ENCODE data around the gene ZC3H4. TPM values are rescaled to one million over a fixed set of nuclear protein-coding genes. Genes with fewer than 3 reads are reported as not detected.

Gene ZC3H4
- total and polyA plus RNA-seq, 2 donors (not counting 3 experiments of a cell fraction or from before 2014, with no cell fraction given) = 6.2 to 63.9 TPM

GRCh38 chr19:47024502-47024901 is 89.1 kb downstream of the ZC3H4 start:
- dilution Hi-C loops (cut with MboI; ENCODE audit: extremely low pct_ligation_motif_present, low sequenced_read_pairs) = no loop called here
- Histone ChIP-seq H3K9ac (replicated peaks; ENCODE audit: extremely low read depth, insufficient read depth, low read length) (no peak overlapping the region), H3K4me3 (replicated peaks in 1 of 3; ENCODE audit: insufficient read depth in 1 of 3, low read depth in 1 of 3, low read length in 3 of 3) (no peak overlapping the region), H3K79me2 (ENCODE audit: control insufficient read depth, insufficient read depth, low read length) (no peaks in the 10 kb centered on the region), H3K36me3 (ENCODE audit: control insufficient read depth in 2 of 2, extremely low read depth in 1 of 2, insufficient read depth in 2 of 2, low read length in 2 of 2) (no peaks in the 10 kb centered on the region), H2AFZ (ENCODE audit: low read depth, low read length) (no peak overlapping the region), H3K27ac (ENCODE audit: insufficient read depth, low read depth, low read length) (no peak overlapping the region), H3K9me3 (replicated peaks; ENCODE audit: control insufficient read depth, insufficient read depth, low read length) (no peaks in the 10 kb centered on the region), H3K4me1 (ENCODE audit: control insufficient read depth, extremely low read depth, insufficient read depth, low read length) (peaks cover 17% of the 10 kb centered on the region), H3K27me3 (ENCODE audit: control insufficient read depth in 2 of 2, insufficient read depth in 2 of 2, low read length in 2 of 2) (peaks cover 42 to 49% of the 10 kb centered on the region in 2 experiments), H4K20me1 (replicated peaks; ENCODE audit: control insufficient read depth, extremely low read depth, insufficient read depth, low read length) (no peaks in the 10 kb centered on the region), H3K9me1 (replicated peaks; ENCODE audit: control insufficient read depth, extremely low read depth, insufficient read depth, low read length) (no peaks in the 10 kb centered on the region), H3K4me2 (ENCODE audit: insufficient read depth, low read length) (no peak overlapping the region)
- intact Hi-C loops (cut with micrococcal nuclease) = no loop called here
- FAIRE-seq (no peak), DNase-seq (ENCODE audit: low read depth, low spot score) (no peak)
- TF ChIP-seq POLR2AphosphoS5 (IDR thresholded peaks at IDR 0.05; ENCODE audit: insufficient read depth, low read depth, low read length) (no peak), GATA2 (IDR thresholded peaks at IDR 0.05; ENCODE audit: insufficient read depth, insufficient read length, low read depth, low read length) (no peak), FOS (IDR thresholded peaks at IDR 0.05; ENCODE audit: borderline replicate concordance, insufficient read depth, low read length) (no peak), MYC (IDR thresholded peaks at IDR 0.05; ENCODE audit: low read depth, low read length) (no peak), JUN (IDR thresholded peaks at IDR 0.05; ENCODE audit: borderline replicate concordance, insufficient read depth, insufficient read length, low read depth) (no peak), CTCF (IDR thresholded peaks at IDR 0.05; ENCODE audit: extremely low read depth in 1 of 2, insufficient read depth in 1 of 2, low read depth in 1 of 2, low read length in 2 of 2) (no peak), EZH2 (IDR thresholded peaks at IDR 0.05; ENCODE audit: borderline replicate concordance, low read depth, low read length, severe bottlenecking) (no peak), MAX (IDR thresholded peaks at IDR 0.05; ENCODE audit: insufficient read depth, insufficient read length) (no peak), POLR2A (IDR thresholded peaks at IDR 0.05; ENCODE audit: low read depth, low read length) (no peak)
- BruUV-seq (replicated peaks) = no TSS peak
- POLR2A ChIA-PET = no interaction called here
- CTCF ChIA-PET = interaction anchor here (2.1 to 3.5 kb wide), 2 partner anchors 11 to 12 kb away, joined by 7 to 29 read pairs; no protein-coding TSS in a partner anchor
